NCI-H2196 treated with DMSO at 0.1 percent for 48 hours (cell line): Measurements from ENCODE around the gene OR2T27.
"Not testable (repeated sequence)": the region's sequence is repeated elsewhere in the genome, so short reads cannot be mapped to it uniquely, and the experiment has no call there.

Experiments
- DNase-seq: peaks from one replicate; lab custom pipeline; 2025; ENCODE audit not compliant: unreplicated experiment; lab: John Stamatoyannopoulos, UW

Gene OR2T27

DNA sequence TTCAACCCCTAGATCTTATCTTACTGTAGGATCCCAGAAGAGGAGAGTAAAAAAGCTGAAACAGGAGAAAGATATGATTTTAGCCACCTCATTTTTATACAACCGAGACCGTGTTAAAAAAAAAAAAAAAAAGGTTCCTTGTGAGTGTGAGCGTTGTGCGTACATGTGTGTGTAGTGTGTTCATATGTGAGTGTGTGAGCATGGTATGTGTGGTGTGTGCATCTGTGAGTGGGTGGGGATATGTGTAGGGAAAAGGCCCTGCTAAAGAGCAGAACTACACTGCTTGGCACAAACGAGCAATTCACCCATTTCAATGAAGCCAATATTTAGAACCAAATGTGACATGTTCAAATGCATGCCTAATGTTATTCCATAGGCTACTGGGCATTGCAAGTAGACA, 13.7 kb downstream of the OR2T27 start:
- not testable (repeated sequence) for DNase-seq

DNA sequence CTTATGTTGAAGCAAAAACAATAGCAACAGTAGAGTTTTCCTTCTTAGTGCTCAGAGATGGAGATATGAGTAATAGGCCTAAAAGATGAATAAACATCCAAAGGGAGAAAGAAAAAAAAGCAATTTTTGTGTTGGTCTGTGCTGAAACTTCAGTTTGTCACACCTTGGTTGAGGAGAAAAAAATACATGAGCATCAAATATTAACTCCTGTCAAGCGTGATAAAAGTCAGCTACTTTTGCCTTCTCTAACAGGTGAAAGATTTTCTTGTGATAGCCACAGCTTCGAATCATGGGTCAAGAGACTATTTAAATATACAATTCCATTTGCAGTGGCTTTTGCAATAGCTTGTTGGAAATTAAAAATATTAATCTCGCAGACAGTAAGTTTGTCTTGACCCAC, 14.4 kb downstream of the OR2T27 start:
- DNase-seq: not testable (repeated sequence)

DNA sequence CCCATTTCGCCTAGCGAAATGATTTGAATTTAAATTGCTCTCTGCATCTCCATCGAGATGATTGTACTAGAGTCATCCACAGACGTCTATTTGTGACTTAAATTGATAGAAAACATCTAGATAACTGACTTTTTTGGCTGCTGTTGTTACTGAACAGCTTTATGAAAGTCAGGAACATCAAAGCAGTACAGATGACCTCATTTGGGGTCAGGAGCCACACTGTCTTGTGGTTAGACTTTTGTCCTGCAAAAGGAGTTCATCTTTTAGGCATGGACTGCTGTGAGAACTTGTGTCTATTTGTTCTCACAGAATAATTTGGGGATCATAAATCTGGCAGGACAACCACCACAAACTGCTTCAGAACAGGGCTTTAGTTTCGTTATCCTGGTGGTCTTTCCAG, 15.7 kb downstream of the OR2T27 start:
- not testable (repeated sequence) for DNase-seq

DNA sequence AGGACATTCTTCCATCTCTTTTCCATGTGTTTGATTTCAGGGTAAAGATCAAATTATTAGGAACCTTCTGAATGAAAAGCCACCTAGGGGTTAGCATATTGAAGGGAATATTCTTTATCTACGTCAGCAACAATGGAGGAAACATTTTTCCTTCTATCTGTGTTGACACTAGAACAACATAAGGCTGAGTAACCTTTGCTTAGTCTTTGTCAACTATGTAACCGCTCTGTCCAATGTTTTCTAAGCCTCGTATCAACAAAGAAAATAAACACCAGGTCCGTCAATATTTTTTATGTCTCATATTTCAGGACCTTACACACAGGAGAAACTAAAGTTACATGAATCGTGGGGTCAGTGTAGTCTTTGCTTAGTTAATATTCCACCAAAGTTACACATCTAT, 18.7 kb downstream of the OR2T27 start:
- DNase-seq: not testable (repeated sequence)

DNA sequence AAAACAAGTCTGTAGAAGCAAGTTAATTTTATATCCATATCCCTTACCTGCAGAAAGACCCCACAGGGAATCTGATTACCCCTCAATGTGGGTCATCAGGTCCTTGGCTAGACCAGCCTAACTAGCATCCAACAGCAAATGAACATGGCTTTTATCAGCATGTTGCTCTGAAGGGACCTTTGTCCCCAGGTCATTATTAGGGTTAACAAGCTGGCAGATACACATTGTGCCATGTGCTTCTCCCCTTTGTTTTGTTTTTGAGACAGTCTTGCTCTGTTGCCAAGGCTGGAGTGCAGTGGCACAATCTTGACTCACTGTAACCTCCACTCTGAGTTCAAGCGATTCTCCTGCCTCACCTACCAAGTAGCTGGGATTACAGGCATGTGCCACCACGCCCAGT, 20.3 kb downstream of the OR2T27 start, which contains the start of gene OR2T11:
Gene OR2T11 (minus strand): TSS at position 101 of the 400 bp plus-strand sequence. CDS start 7,963 bp downstream, outside the sequence.
- DNase-seq: not testable (repeated sequence)

DNA sequence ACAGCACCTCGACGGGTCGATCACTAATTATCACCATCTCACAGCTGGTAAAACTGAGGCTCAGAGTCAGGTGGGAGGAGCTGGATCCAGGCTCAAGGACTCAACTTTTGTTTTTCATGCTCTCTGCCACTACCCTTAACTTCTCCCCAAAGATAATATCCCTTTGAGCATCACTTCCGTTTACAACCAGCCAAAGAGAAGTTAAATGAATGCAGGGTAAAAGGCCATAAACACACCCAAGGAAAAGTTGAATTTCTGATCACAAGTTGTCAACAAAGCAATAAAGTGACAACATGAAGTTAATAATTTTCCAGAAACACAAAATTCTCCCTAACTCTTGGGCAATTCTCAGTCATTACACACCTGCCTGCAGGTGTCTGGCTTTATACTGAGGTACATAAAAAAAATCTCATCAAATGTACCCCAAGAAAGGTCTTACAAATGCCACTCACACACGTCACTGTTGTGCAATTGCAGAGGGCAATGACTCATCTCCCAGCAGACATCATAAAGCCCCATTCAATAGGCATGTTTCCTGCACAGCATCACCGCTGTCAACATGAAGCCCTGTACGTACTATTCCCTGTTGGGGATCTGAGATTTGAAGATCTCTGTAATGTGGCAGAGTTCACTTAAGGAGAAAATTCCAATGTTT, 23.8 kb downstream of the OR2T27 start:
- DNase-seq: no peak

DNA sequence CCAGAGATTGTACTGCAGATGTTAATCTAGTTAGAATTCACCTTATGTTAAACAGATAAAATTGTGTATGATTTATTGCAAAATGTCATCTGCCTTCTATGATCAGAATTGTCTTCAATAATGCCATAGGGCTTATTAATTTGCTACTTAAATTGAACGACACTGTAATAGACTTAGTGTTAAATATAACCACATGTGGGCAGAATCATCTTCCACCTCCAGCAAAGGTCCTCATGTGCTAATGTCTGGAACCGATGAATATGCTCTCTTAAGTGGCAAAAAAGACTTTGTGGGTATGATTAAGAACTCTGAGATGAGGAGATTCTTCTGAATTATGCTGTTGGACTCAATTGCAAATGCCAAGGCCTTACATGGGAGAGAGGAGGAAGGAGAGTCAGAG, 24.8 kb downstream of the OR2T27 start:
- no peak for DNase-seq

DNA sequence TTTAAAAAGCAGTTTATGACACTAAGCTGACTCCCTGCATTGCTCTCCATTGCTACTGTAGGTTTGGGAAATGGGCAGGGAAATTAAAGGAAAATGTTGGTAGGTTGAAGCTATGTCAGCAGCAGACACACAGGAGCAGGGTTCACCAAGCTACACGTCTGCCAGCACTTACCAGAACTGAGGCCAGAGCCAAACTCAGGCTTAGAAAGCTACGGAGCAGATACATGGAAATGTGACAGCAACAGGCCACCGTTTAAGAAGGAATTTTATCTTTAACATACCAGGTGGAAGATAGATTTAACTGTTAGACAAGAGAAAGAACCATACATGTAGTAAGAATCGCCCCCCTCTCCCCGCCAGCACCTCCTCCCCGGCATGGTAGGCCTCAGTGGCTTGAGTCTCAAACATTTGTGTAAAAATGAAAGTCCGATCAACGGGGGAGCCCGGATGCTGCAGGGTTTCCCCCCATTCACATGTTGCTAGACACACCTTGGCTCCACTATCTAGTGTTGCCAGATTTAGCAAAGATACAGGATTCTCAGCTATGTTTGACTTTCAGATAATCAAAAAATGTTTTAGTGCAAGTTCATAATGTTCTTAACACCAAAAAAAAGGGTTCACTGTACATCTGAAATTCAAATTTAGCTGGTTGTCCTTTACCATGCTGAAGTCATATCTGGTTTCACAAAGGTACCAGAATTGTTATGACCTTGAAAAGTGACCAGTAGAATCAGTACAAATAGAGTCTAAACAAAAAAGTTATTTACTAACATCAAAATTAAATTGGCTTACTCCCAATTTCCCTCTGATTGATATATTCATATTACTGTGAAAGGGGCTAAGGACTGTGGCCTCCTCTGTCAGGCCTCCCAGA, 27.1 kb downstream of the OR2T27 start:
- no peak for DNase-seq

DNA sequence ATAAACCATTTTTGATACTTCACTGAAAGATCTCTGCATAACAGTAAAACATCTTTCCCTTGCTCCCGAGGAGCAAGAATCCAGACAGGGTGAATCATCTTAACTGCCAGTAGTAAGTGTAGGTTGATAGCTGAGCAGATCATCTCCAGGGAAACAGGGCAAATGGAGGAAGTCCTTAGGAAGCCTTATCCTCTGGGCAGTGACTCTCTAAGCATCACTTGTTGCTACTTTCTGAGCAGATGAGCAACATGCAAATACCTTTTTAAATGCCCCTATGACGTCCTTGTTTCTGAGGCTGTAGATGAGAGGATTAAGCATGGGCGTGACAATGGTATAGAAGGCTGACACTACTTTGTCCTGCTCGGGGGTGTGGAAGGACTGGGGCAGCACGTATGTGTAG, 29.4 kb downstream of the OR2T27 start:
- no peak for DNase-seq

DNA sequence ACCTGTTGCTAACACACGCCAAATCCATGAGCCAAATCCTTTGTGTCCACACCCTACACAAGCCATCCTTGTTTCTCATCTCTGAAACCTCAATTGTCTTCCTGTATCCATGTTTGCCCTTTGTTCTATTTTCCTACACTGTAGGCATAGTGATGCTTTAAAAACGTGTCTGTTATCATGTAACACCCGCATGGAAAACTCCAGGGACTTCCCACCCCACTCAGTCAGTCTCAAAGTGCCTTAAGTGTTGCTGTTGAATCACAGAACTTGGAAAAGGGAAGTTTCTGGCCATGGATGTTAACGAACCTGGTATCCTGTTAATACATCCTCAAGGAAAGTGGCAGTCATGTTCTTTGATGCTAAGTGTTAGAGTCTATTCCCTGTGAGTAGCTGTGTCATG, 30.2 kb downstream of the OR2T27 start:
- DNase-seq: no peak

DNA sequence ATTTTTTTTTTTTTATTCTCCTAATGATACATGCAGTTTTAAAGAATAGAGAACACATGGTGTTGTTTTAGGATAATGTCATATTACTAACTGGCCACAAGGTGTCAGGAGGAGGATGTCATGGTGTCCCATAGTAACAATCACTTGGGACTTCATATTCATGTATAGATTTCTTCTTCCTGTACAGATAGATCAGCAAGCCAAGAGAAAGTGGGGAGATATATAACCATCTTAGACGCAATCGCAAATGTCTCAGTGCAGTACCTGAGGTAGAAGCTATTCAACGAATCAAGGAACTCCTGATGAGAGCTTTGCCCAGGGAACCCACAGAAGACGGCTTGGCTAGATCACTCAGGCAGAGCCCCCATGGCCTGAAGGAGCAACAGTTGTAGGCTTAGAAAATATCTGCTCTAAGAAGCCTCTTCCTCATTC, 32.7 kb downstream of the OR2T27 start:
- no peak for DNase-seq

DNA sequence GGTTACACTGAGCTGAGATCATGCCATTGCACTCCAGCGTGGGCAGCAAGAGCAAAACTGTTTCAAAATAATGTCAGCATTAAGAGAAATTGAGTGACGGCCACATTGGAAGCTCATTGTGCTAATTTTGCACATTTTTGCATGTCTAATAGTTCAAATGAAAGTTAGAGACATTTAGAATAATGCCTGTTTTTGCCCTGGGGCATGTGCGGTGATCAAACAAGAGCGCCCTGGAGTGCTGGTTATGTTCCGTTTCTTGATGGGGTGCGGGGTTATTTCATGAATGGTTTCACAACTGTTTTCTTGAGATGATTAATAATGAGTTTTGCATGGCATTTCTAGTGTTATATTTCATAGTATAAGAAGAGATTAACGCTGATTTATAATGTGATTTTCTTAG, 33.6 kb downstream of the OR2T27 start:
- DNase-seq: no peak

DNA sequence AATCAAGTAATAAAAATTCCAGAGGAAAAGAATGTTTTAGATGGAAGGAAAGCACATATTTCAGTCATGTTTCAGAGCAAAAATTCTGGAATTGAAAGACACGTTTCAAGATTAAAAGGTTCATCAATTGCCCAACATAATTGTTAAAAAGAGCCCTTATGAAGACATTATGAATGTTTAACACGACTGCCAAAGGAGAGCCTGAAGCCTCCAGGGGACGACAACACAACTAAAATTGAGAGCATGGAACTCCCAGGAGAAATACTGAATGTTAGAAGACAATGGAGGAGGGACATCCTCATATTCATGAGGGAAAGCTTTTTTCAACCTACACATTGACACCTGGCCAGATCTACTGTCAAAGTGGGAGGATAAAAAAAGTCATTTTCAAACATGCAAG, 36.5 kb downstream of the OR2T27 start:
- no peak for DNase-seq

DNA sequence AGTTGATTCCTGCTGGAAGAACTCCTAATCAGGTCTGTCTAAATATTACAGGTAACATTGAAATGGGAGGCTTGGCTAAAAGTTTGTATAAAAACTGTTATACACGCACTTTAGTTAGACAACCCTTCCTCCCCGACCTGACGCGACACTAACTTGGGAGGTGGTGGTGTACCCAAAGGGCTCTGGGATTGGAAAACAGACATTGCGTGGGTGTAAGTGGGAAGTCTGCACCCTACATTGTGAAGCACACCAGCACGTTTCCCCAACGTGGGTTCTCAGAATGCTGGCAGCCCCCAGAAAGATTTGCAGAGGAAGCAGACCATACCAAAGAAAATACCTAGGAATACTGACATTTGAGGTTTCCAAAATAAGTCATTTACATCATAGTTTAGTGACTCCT, 37.2 kb downstream of the OR2T27 start:
- DNase-seq: no peak

DNA sequence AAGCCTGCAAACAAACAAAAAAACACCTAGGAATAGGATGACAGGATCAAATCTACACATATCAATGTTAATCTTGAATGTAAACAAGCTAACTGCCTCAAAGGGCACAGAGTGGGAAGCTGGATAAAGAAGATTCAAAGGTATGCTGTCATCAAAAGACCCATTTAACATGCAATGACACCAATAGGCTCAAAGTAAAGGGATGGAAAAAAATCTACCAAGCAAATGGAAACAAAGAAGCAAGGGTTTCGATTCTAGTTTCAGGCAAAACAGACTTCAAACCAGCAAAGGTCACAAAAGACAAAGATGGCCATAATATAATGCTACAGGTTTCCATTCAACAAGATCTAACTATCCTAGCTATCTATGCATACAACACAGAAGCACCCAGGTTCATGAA, 41.6 kb downstream of the OR2T27 start:
- no peak for DNase-seq

DNA sequence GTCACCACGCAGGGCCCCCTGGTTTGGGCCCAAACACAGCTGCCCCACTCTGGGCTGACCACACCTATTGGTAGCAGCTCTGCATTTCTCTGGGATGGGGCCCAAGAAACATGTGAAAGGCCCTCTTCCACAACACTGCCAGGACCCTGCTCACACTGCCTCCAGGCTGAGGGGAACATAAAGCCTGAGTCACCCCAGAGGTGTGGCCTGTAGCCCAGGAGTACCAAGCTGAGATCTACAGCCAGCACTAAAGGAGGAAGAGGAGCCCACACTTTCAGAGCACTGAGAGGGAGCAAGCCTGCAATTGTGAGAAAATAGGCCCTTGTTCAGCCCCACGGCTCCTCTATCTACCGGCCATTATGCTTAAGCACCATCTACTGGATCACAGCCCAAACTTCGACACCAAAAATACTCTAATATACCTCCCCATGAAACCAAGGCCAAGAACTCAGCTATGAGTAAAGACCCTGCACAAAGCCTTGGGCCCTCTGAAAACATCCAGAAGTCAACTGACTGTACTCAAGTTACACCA, 43.4 kb downstream of the OR2T27 start:
- DNase-seq: no peak

DNA sequence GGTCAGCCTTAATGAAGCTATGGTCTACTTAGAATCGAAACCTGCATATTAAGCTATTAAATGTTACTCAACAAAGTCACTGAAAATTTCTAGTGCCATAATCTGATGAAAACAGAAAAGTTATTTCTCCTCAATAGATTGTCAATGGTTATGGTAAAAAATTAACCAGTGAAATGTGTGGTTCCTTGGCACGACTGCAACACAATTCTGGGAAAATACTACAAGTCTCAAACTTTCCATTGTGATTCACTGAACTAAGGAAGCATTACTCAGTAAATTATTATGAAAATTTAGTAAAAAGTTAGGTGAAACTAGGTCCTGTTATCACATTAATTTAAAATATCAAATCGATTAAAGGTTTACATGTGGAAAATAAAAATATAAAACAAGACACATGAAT, 45.0 kb downstream of the OR2T27 start:
- no peak for DNase-seq
